SH-SY5Y (cell line): Measurements from ENCODE around the gene ZNF408.

ENCODE experiments used
- GATA2 ChIP-seq: IDR thresholded peaks from 2 replicates; pipeline ENCODE4 v1.6.1; 2011; ENCODE audit warnings: mild to moderate bottlenecking, low read depth, low read length
- GATA3 ChIP-seq: IDR thresholded peaks from 2 replicates; pipeline ENCODE4 v1.6.1; 2011; ENCODE audit warnings: low read depth, mild to moderate bottlenecking, low read length, moderate library complexity

GRCh38 chr11:46665356-46665755 lies 35.5 kb upstream of the ZNF408 start:
- TF ChIP-seq GATA2 (no peak), GATA3 (no peak)
